Measurements from ENCODE around the gene GAL3ST1.

The GAL3ST1 gene

DNA sequence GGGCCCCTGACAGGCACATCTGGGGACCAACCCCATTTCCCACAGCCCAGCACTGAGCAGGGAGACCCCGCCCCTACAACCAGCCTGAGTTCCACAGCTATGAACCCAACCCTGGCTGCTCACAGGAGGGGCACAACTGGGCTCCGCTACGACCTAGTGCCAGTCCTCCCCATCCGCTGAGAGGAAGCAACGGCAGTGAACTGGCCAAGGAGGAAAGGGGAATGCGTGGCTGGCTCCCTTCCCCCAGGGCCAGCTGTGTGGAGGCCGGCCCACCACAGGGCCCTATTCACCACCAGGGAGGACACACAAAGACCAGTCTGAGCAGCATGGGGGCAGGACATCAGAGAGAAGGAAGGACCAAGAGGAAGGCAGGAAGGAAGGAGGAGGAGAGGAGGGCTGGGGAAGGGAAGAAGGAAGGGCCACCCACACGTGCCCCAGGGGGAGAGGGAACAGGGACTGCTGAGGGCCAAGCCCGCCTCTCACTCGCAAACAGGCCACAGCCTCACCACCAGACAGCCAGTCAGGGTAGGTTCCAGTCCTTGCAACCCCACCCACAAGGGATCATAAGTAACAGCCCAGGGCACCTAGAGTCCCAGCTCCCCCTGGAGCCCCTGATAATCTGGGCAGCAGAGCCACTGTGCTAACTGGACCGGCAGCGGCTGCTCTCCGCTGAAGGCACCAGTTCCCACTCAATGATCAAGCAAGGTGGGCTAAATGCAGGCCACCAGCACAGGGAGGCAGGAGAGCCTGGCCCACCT lies 8.5 kb upstream of the GAL3ST1 start:
- no peak overlapping the region for H3K9ac ChIP-seq (ENCODE audit: low read length)
- peaks cover 45% of the 10 kb centered on the region for H3K36me3 ChIP-seq (ENCODE audit: control insufficient read depth, insufficient read depth, low read length)
- no peak overlapping the region for H2BK120ac ChIP-seq (ENCODE audit: low read depth, low read length)
- H2BK5ac ChIP-seq (ENCODE audit: low read length) = no peak overlapping the region
- no peak overlapping the region for H3K27ac ChIP-seq (ENCODE audit: low read depth, low read length)
- no peak overlapping the region for H3K4me2 ChIP-seq (ENCODE audit: low read length)
- H4K8ac ChIP-seq (ENCODE audit: low read depth, low read length) = no peak overlapping the region
- DNase-seq = no peak
- H2BK15ac ChIP-seq (replicated peaks; ENCODE audit: low read depth) = no peak overlapping the region
- H3K4ac ChIP-seq (ENCODE audit: low read depth, low read length) = no peak overlapping the region
- no peak overlapping the region for H3K56ac ChIP-seq (ENCODE audit: low read length)
- no peak overlapping the region for H3K23ac ChIP-seq (ENCODE audit: low read length)
- no peak overlapping the region for H3K4me3 ChIP-seq (ENCODE audit: low read length)
- no peaks in the 10 kb centered on the region for H3K27me3 ChIP-seq (ENCODE audit: insufficient read depth, low read length, poor library complexity)
- H3K4me1 ChIP-seq (ENCODE audit: control insufficient read depth, low read depth, low read length) = no peaks in the 10 kb centered on the region
- H2AK5ac ChIP-seq (ENCODE audit: low read length) = no peak overlapping the region
- no peaks in the 10 kb centered on the region for H3K79me1 ChIP-seq (ENCODE audit: low read length)
- no CpG with 5 or more reads among the region's 13 CpGs for WGBS (ENCODE audit: extremely low coverage, insufficient coverage, low lambda C conversion rate)
- no peaks in the 10 kb centered on the region for H3K79me2 ChIP-seq (ENCODE audit: control insufficient read depth, insufficient read depth, low read length)
- no peak overlapping the region for H4K5ac ChIP-seq (ENCODE audit: low read length)
- no peak overlapping the region for H3K18ac ChIP-seq (ENCODE audit: low read length)

DNA sequence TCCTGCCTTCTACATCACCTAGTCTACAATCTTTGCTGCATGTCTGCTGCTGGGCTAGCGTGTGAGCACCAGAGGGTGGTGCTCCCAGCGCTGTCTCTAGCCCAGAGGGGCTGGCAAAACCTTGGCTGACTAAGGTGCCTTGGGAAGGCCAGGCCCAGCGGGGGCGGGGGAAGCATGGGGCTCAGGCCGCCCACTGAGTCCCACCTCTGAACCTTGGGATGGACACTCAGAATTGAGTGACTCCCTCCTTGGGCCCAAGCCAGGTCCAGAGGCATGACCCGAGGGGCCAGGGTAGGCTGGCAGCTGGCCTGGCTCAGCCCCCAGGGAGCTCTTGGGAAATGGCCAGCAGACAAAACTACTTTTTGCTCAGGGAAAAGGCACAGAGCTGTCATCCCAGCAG lies 7.6 kb upstream of the GAL3ST1 start:
- Histone ChIP-seq H3K36me3 (ENCODE audit: control insufficient read depth, insufficient read depth, low read length) (peaks cover 37% of the 10 kb centered on the region), H3K23ac (ENCODE audit: low read length) (no peak overlapping the region)
- no CpG with 5 or more reads among the region's 6 CpGs for WGBS (ENCODE audit: extremely low coverage, insufficient coverage, low lambda C conversion rate)

DNA sequence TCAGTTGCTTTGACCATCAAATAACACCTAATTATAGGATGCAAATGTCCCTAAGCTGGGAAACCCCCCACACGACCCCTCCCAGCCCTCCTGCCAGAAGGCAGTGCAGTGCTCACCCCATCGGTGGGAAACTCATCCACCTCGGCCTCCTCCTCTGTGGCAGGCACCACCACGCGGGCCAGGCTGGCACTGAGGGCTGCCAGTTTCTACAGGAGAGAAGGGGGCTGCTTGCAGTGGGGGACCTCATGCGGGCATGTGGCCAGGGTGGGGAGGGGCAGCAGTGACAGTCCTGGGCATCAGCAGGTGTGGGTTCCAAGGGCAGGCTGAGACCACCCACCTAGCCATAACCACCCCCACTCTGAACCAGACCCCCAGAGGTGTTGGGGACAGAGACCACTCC lies 6.4 kb upstream of the GAL3ST1 start:
- DNase-seq = no peak
- Histone ChIP-seq H4K5ac (ENCODE audit: low read length) (no peak overlapping the region), H2BK5ac (ENCODE audit: low read length) (no peak overlapping the region), H3K27me3 (ENCODE audit: insufficient read depth, low read length, poor library complexity) (no peaks in the 10 kb centered on the region), H2BK120ac (ENCODE audit: low read depth, low read length) (no peak overlapping the region), H3K79me2 (ENCODE audit: control insufficient read depth, insufficient read depth, low read length) (no peaks in the 10 kb centered on the region), H3K27ac (ENCODE audit: low read depth, low read length) (no peak overlapping the region), H3K23ac (ENCODE audit: low read length) (no peak overlapping the region), H3K4me2 (ENCODE audit: low read length) (no peak overlapping the region), H2BK15ac (replicated peaks; ENCODE audit: low read depth) (no peak overlapping the region), H3K4me3 (ENCODE audit: low read length) (no peak overlapping the region), H3K36me3 (ENCODE audit: control insufficient read depth, insufficient read depth, low read length) (peaks cover 38% of the 10 kb centered on the region), H2AK5ac (ENCODE audit: low read length) (no peak overlapping the region), H3K4me1 (ENCODE audit: control insufficient read depth, low read depth, low read length) (no peaks in the 10 kb centered on the region), H3K79me1 (ENCODE audit: low read length) (no peaks in the 10 kb centered on the region), H3K18ac (ENCODE audit: low read length) (no peak overlapping the region), H3K9ac (ENCODE audit: low read length) (no peak overlapping the region), H3K56ac (ENCODE audit: low read length) (no peak overlapping the region), H4K8ac (ENCODE audit: low read depth, low read length) (no peak overlapping the region), H3K4ac (ENCODE audit: low read depth, low read length) (no peak overlapping the region)
- WGBS (ENCODE audit: extremely low coverage, insufficient coverage, low lambda C conversion rate) = no CpG with 5 or more reads among the region's 6 CpGs

More for the DNA sequence above, 7.6 kb upstream of the GAL3ST1 start:
- Histone ChIP-seq H4K5ac (ENCODE audit: low read length) (no peak overlapping the region), H3K4ac (ENCODE audit: low read depth, low read length) (no peak overlapping the region), H3K56ac (ENCODE audit: low read length) (no peak overlapping the region), H3K9ac (ENCODE audit: low read length) (no peak overlapping the region), H3K27ac (ENCODE audit: low read depth, low read length) (no peak overlapping the region), H3K79me2 (ENCODE audit: control insufficient read depth, insufficient read depth, low read length) (no peaks in the 10 kb centered on the region), H3K4me1 (ENCODE audit: control insufficient read depth, low read depth, low read length) (no peaks in the 10 kb centered on the region), H4K8ac (ENCODE audit: low read depth, low read length) (no peak overlapping the region), H3K79me1 (ENCODE audit: low read length) (no peaks in the 10 kb centered on the region), H3K27me3 (ENCODE audit: insufficient read depth, low read length, poor library complexity) (no peaks in the 10 kb centered on the region), H2AK5ac (ENCODE audit: low read length) (no peak overlapping the region), H3K4me3 (ENCODE audit: low read length) (no peak overlapping the region), H2BK120ac (ENCODE audit: low read depth, low read length) (no peak overlapping the region), H3K18ac (ENCODE audit: low read length) (no peak overlapping the region), H2BK15ac (replicated peaks; ENCODE audit: low read depth) (no peak overlapping the region), H3K4me2 (ENCODE audit: low read length) (no peak overlapping the region), H2BK5ac (ENCODE audit: low read length) (no peak overlapping the region)
- no peak for DNase-seq

DNA sequence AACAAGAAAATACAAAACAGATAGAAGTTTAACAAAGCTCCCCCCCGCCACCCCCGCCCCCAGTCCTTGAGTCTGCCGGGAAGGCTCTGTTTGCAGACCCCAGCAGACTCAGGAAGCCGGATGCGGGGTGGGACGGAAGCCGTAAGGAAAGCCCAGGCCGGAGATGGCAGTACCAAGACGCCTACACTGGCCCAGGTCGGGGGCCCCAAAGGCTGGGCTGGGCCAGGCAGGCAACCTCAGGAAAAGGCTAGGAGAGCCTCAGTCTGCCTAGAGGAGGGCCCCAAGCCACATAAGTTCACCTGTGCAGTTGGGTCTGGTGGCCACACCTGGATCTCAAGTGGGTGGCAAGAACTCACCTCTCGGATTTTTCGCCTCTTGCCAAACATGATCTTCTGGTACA lies 4.0 kb upstream of the GAL3ST1 start:
- Histone ChIP-seq H4K8ac (ENCODE audit: low read depth, low read length) (no peak overlapping the region), H3K27ac (ENCODE audit: low read depth, low read length) (no peak overlapping the region), H4K5ac (ENCODE audit: low read length) (no peak overlapping the region), H3K4me1 (ENCODE audit: control insufficient read depth, low read depth, low read length) (no peaks in the 10 kb centered on the region), H2AK5ac (ENCODE audit: low read length) (no peak overlapping the region), H3K79me2 (ENCODE audit: control insufficient read depth, insufficient read depth, low read length) (no peaks in the 10 kb centered on the region), H3K18ac (ENCODE audit: low read length) (no peak overlapping the region), H2BK15ac (replicated peaks; ENCODE audit: low read depth) (no peak overlapping the region), H3K4ac (ENCODE audit: low read depth, low read length) (no peak overlapping the region), H3K9ac (ENCODE audit: low read length) (no peak overlapping the region), H3K79me1 (ENCODE audit: low read length) (no peaks in the 10 kb centered on the region), H3K27me3 (ENCODE audit: insufficient read depth, low read length, poor library complexity) (no peaks in the 10 kb centered on the region), H3K4me3 (ENCODE audit: low read length) (no peak overlapping the region), H3K23ac (ENCODE audit: low read length) (no peak overlapping the region), H2BK120ac (ENCODE audit: low read depth, low read length) (no peak overlapping the region), H3K56ac (ENCODE audit: low read length) (no peak overlapping the region), H3K4me2 (ENCODE audit: low read length) (no peak overlapping the region), H3K36me3 (ENCODE audit: control insufficient read depth, insufficient read depth, low read length) (peaks cover 22% of the 10 kb centered on the region), H2BK5ac (ENCODE audit: low read length) (no peak overlapping the region)
- WGBS (ENCODE audit: extremely low coverage, insufficient coverage, low lambda C conversion rate) = no CpG with 5 or more reads among the region's 12 CpGs
- no peak for DNase-seq

DNA sequence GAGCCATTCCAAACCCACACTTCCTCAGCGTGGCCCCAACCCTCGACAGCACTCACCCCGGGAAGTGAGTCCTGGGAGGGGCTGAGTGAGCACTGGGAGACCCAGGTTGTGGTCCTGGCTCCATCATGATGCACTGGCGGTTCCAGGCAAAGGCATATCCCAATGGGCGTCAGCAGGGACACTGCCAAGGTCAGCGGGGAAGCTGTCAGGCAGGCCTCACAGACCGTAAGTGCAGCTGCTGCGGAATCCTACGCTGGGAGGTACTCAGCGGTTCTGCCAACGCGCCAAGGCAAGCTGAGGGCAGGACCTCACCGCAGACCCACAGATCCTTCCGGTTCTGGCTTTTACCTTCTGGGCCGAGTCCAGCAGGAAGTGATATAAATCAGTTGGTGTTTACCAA lies 1.4 kb upstream of the GAL3ST1 start:
- H3K27ac ChIP-seq (ENCODE audit: low read depth, low read length) = no peak overlapping the region
- no peak overlapping the region for H3K4me3 ChIP-seq (ENCODE audit: low read length)
- no peak overlapping the region for H3K18ac ChIP-seq (ENCODE audit: low read length)
- no peak overlapping the region for H4K5ac ChIP-seq (ENCODE audit: low read length)
- no peak overlapping the region for H2BK5ac ChIP-seq (ENCODE audit: low read length)
- H3K9ac ChIP-seq (ENCODE audit: low read length) = no peak overlapping the region
- no peak overlapping the region for H2BK120ac ChIP-seq (ENCODE audit: low read depth, low read length)
- DNase-seq = no peak
- H3K79me2 ChIP-seq (ENCODE audit: control insufficient read depth, insufficient read depth, low read length) = no peaks in the 10 kb centered on the region
- H2AK5ac ChIP-seq (ENCODE audit: low read length) = no peak overlapping the region
- no peaks in the 10 kb centered on the region for H3K79me1 ChIP-seq (ENCODE audit: low read length)
- no peak overlapping the region for H3K4me2 ChIP-seq (ENCODE audit: low read length)
- no peaks in the 10 kb centered on the region for H3K4me1 ChIP-seq (ENCODE audit: control insufficient read depth, low read depth, low read length)
- no peak overlapping the region for H4K8ac ChIP-seq (ENCODE audit: low read depth, low read length)
- no peak overlapping the region for H3K4ac ChIP-seq (ENCODE audit: low read depth, low read length)
- H2BK15ac ChIP-seq (replicated peaks; ENCODE audit: low read depth) = no peak overlapping the region
- no peak overlapping the region for H3K56ac ChIP-seq (ENCODE audit: low read length)
- H3K23ac ChIP-seq (ENCODE audit: low read length) = no peak overlapping the region
- no peaks in the 10 kb centered on the region for H3K27me3 ChIP-seq (ENCODE audit: insufficient read depth, low read length, poor library complexity)
- peaks cover 12% of the 10 kb centered on the region for H3K36me3 ChIP-seq (ENCODE audit: control insufficient read depth, insufficient read depth, low read length)
- WGBS (ENCODE audit: extremely low coverage, insufficient coverage, low lambda C conversion rate) = no CpG with 5 or more reads among the region's 15 CpGs

Data from mesendoderm (in vitro differentiated cells).